ENCODE data around the gene TRIM54. TPM values are rescaled to one million over a fixed set of nuclear protein-coding genes. Genes with fewer than 3 reads are reported as not detected.
"Not testable (repeated sequence)": the region's sequence is repeated elsewhere in the genome, so short reads cannot be mapped to it uniquely, and the experiment has no call there.

The TRIM54 gene
- total and polyA plus RNA-seq, 2 of the 4 experiments (the other 2 are of a cell fraction), result 0.15 TPM; not detected in 1

- H3K4ac ChIP-seq (ENCODE audit: low read depth, low read length); H3K14ac ChIP-seq (replicated peaks; ENCODE audit: low read depth, low read length); H3K4me1 ChIP-seq (ENCODE audit: control insufficient read depth, insufficient read depth, low read length); H2AK5ac ChIP-seq (ENCODE audit: low read depth, low read length); H3K23ac ChIP-seq (ENCODE audit: low read depth, low read length); H2BK120ac ChIP-seq (ENCODE audit: low read depth, low read length); H2AK9ac ChIP-seq (replicated peaks; ENCODE audit: low read depth, low read length, poor library complexity); H3K9me3 ChIP-seq (ENCODE audit: control insufficient read depth, insufficient read depth, low read length); H3K36me3 ChIP-seq (ENCODE audit: control insufficient read depth, insufficient read depth, low read length); H4K91ac ChIP-seq (ENCODE audit: insufficient read depth, low read depth, low read length); H2BK20ac ChIP-seq (ENCODE audit: low read depth, low read length); POLR2A ChIA-PET (ENCODE audit: unreplicated experiment); H4K8ac ChIP-seq (ENCODE audit: low read depth in 2 of 2, low read length in 2 of 2); H4K20me1 ChIP-seq (ENCODE audit: insufficient read depth, low read length); H3K4me2 ChIP-seq (ENCODE audit: low read depth, low read length); H3K18ac ChIP-seq (ENCODE audit: low read depth, low read length); H3K27ac ChIP-seq (ENCODE audit: insufficient read depth, low read length); intact Hi-C loops (cut with micrococcal nuclease); H3K9ac ChIP-seq (ENCODE audit: low read depth, low read length); ATAC-seq (ENCODE audit: low read depth); H2AFZ ChIP-seq (replicated peaks; ENCODE audit: low read length, poor library complexity); H4K5ac ChIP-seq (ENCODE audit: low read depth, low read length); H3K56ac ChIP-seq (ENCODE audit: extremely low read depth, insufficient read depth, low read length); H3K9me1 ChIP-seq (ENCODE audit: insufficient read depth, low read length); H3K4me3 ChIP-seq (ENCODE audit: insufficient read depth, low read depth, low read length); dilution Hi-C loops (cut with HindIII; ENCODE audit: low sequenced_read_pairs, unreplicated experiment); H2BK15ac ChIP-seq (ENCODE audit: low read depth, low read length); H2BK5ac ChIP-seq (ENCODE audit: low read depth, low read length, poor library complexity, severe bottlenecking); H3K79me1 ChIP-seq (ENCODE audit: low read depth in 1 of 2, low read length in 2 of 2); in situ Hi-C loops (cut with MboI; ENCODE audit: low sequenced_read_pairs); BruUV-seq (replicated peaks); DNase-seq: not testable (repeated sequence)
- WGBS, 2 experiments (ENCODE audit: extremely low coverage in 2 of 2, insufficient read length in 1 of 2), result no CpG with 5 or more reads among the region's 4 CpGs
- CTCF ChIA-PET, result interaction anchor here (0.8 to 1.1 kb wide), 2 partner anchors 8 to 20 kb away, joined by 3 to 4 read pairs; no protein-coding TSS in a partner anchor
- peaks cover 18% of the 10 kb centered on the region for H3K27me3 ChIP-seq (ENCODE audit: control insufficient read depth, insufficient read depth, low read length)
These were observed 18.4 kb downstream of the TRIM54 start for GRCh38 chr2:27300606-27301005.

Measured in IMR-90 (cell line).